ENCODE results near the gene TPP1. TPM values are rescaled to one million over a fixed set of nuclear protein-coding genes. Genes with fewer than 3 reads are reported as not detected.

The TPP1 gene
- total RNA-seq, 1 experiment from 2014 or later: 71.5 TPM

DNA sequence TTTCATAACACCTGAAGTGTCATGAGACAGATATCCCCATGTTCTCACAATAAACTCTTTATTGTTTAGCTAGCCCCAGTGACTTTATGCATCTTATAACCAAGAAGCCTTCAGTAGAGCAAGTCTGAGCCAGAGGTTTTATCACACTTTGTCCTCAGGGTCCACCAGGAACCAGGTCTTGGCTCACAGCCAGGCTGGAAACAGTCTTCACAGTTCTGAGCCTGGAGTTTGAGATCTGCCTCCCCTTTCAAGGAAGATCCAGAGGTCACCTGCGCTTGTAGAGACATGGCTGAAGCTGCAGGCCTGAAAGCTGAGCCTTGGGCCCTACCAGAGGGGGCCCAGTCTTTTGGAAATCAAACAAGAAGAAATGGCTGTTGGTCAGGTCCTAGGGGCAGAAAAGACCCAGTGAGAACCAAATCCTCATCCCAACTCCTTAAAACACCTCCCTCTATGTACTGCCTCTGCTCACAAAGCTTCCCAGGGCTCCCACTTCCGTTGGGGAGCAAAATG lies 19.3 kb downstream of the TPP1 start:
- CTCF ChIA-PET: interaction anchor here (0.7 kb wide), 1 partner anchor 12 kb away, joined by 3 read pairs; the partner anchor contains the start of gene TAF10
- TF ChIP-seq, protein P1, sequence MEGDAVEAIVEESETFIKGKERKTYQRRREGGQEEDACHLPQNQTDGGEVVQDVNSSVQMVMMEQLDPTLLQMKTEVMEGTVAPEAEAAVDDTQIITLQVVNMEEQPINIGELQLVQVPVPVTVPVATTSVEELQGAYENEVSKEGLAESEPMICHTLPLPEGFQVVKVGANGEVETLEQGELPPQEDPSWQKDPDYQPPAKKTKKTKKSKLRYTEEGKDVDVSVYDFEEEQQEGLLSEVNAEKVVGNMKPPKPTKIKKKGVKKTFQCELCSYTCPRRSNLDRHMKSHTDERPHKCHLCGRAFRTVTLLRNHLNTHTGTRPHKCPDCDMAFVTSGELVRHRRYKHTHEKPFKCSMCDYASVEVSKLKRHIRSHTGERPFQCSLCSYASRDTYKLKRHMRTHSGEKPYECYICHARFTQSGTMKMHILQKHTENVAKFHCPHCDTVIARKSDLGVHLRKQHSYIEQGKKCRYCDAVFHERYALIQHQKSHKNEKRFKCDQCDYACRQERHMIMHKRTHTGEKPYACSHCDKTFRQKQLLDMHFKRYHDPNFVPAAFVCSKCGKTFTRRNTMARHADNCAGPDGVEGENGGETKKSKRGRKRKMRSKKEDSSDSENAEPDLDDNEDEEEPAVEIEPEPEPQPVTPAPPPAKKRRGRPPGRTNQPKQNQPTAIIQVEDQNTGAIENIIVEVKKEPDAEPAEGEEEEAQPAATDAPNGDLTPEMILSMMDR (IDR thresholded peaks at IDR 0.05; ENCODE audit: unreplicated experiment): no peak

DNA sequence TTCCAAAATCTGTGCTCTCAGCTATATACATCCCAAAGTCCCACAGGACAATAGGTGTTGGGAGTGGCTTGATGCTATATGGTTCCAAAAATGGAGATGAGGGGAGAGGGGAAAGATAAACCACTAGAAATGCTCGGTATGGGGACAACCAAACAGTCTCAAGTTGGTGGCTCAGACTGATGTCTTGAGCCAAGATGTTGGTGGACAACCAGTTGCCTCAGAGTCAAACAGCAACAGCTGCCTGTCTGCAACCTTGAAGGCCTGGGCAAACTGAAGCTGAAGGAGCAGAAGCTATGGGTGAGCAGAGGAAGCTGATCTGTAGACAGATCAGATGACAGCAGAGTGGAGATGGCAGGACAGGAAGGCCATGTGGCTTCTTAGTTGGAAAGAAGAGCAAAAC lies 19.8 kb downstream of the TPP1 start:
- H3K9me3 Mint-ChIP-seq (ENCODE audit: low read depth, unreplicated experiment): no peaks in the 10 kb centered on the region
- H3K4me3 Mint-ChIP-seq (ENCODE audit: low read depth, unreplicated experiment): no peak overlapping the region
- no peaks in the 10 kb centered on the region for H3K27me3 Mint-ChIP-seq (ENCODE audit: unreplicated experiment)
- intact Hi-C loops (cut with micrococcal nuclease; ENCODE audit: unreplicated experiment): no loop called here
- TF ChIP-seq, protein P1 (IDR thresholded peaks at IDR 0.05; ENCODE audit: unreplicated experiment): no peak
- H3K36me3 Mint-ChIP-seq (ENCODE audit: insufficient read depth, unreplicated experiment): peaks cover 10% of the 10 kb centered on the region
- CTCF ChIA-PET: interaction anchor here (0.7 kb wide), 1 partner anchor 13 kb away, joined by 3 read pairs; the partner anchor contains the start of gene TAF10
- DNase-seq: no peak
- H3K4me1 Mint-ChIP-seq (ENCODE audit: low read depth, unreplicated experiment): peaks cover 10% of the 10 kb centered on the region
- H3K27ac Mint-ChIP-seq (ENCODE audit: unreplicated experiment): no peak overlapping the region
- no TSS peak for BruUV-seq (replicated peaks)

More for the DNA sequence above, 19.3 kb downstream of the TPP1 start:
- Mint-ChIP-seq H3K4me1 (ENCODE audit: low read depth, unreplicated experiment) (peaks cover 10% of the 10 kb centered on the region), H3K4me3 (ENCODE audit: low read depth, unreplicated experiment) (no peak overlapping the region), H3K27me3 (ENCODE audit: unreplicated experiment) (no peaks in the 10 kb centered on the region), H3K36me3 (ENCODE audit: insufficient read depth, unreplicated experiment) (peaks cover 10% of the 10 kb centered on the region), H3K27ac (ENCODE audit: unreplicated experiment) (no peak overlapping the region), H3K9me3 (ENCODE audit: low read depth, unreplicated experiment) (no peaks in the 10 kb centered on the region)
- no TSS peak for BruUV-seq (replicated peaks)
- no peak for DNase-seq
- intact Hi-C loops (cut with micrococcal nuclease; ENCODE audit: unreplicated experiment): no loop called here

DNA sequence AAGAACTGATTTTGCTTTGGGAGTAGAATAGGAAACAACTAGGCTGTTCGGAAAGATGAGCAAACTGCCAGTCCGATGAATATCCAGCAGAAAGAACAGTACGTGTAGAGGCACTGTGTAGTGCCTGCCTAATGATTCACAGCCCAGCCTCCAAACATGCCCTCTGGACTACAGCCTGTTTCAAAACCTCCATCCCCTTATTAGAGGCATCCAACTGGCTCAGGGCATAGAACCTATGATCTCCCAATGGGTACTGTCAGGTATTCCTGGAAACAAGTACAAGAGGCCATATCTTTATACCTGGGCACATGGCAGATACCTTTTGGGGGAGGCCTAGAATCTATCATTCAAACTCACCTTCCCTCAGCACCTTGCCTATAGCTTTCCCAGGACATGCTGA lies 20.7 kb downstream of the TPP1 start:
- Mint-ChIP-seq H3K9me3 (ENCODE audit: low read depth, unreplicated experiment) (no peaks in the 10 kb centered on the region), H3K4me1 (ENCODE audit: low read depth, unreplicated experiment) (peaks cover 10% of the 10 kb centered on the region), H3K4me3 (ENCODE audit: low read depth, unreplicated experiment) (no peak overlapping the region), H3K27ac (ENCODE audit: unreplicated experiment) (no peak overlapping the region), H3K36me3 (ENCODE audit: insufficient read depth, unreplicated experiment) (peaks cover 10% of the 10 kb centered on the region), H3K27me3 (ENCODE audit: unreplicated experiment) (no peaks in the 10 kb centered on the region)
- CTCF ChIA-PET: no interaction called here
- no TSS peak for BruUV-seq (replicated peaks)
- no peak for DNase-seq
- intact Hi-C loops (cut with micrococcal nuclease; ENCODE audit: unreplicated experiment): no loop called here
- TF ChIP-seq, protein P1 (IDR thresholded peaks at IDR 0.05; ENCODE audit: unreplicated experiment): no peak

DNA sequence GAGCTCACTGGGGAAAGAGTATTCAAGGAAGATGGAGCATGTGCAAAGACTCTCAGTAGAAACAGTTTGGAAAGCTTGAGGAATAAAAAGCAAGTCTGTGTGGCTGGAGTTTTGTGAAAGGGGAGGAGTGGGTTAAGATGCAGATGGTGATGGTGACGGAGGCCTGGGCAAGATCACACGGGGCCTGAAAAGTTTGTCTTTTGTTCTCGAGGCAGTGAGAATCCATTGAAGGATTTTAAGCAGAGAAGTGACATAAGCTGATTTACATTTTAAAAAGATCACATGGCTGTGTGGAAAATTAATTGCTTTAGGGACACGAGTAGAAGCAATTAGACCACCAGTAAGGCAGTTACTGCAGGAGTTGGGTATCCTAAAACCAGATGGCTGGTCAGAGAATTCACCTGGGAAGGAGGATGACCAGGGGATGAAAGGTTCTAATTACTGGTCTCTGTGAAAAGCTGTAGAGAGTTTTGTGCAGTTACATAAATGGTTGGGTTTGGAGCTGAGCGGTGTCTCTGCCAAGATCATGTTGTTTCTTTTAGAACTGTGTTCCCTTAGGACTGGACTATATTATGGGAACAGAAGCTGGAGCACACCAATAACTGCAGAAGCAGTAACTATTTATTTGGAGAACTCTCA lies 22.9 kb downstream of the TPP1 start:
- no peaks in the 10 kb centered on the region for H3K9me3 Mint-ChIP-seq (ENCODE audit: low read depth, unreplicated experiment)

More for the DNA sequence above, 22.9 kb downstream of the TPP1 start:
- Mint-ChIP-seq H3K27me3 (ENCODE audit: unreplicated experiment) (no peaks in the 10 kb centered on the region), H3K36me3 (ENCODE audit: insufficient read depth, unreplicated experiment) (peaks cover 10% of the 10 kb centered on the region), H3K27ac (ENCODE audit: unreplicated experiment) (no peak overlapping the region), H3K4me1 (ENCODE audit: low read depth, unreplicated experiment) (peaks cover under 1% of the 10 kb centered on the region), H3K4me3 (ENCODE audit: low read depth, unreplicated experiment) (no peak overlapping the region)
- DNase-seq: no peak
- CTCF ChIA-PET: interaction anchor here (1.1 kb wide), 1 partner anchor 217 kb away, joined by 3 read pairs; no protein-coding TSS in a partner anchor
- TF ChIP-seq, protein P1 (IDR thresholded peaks at IDR 0.05; ENCODE audit: unreplicated experiment): no peak
- intact Hi-C loops (cut with micrococcal nuclease; ENCODE audit: unreplicated experiment): no loop called here
- no TSS peak for BruUV-seq (replicated peaks)

Data from Calu3 (cell line).